ENCODE measurements around the gene PRAMEF11. TPM values are rescaled to one million over a fixed set of nuclear protein-coding genes. Genes with fewer than 3 reads are reported as not detected.

PRAMEF11 gene
- total RNA-seq, 1 donor from 2014 or later, result not detected

Other genes starting within 250 kb of the PRAMEF11 start
- 57.1 and 121 TPM in 2 replicates for gene DHRS3, start 213.2 kb downstream of the PRAMEF11 start, total RNA-seq
- gene AADACL4, start 187.3 kb downstream of the PRAMEF11 start, total RNA-seq, result not detected in 2 replicates
- not detected in 2 replicates for gene AADACL3, start 115.3 kb downstream of the PRAMEF11 start, total RNA-seq
- gene CFAP107, start 85.2 kb downstream of the PRAMEF11 start, total RNA-seq, result not detected in 2 replicates
- not detected in 2 replicates for gene PRAMEF12, start 57.7 kb downstream of the PRAMEF11 start, total RNA-seq
- gene PRAMEF1, start 40.0 kb downstream of the PRAMEF11 start, total RNA-seq, result not detected in 2 replicates
- not detected in 2 replicates for gene HNRNPCL1, start 17.3 kb upstream of the PRAMEF11 start, total RNA-seq
- gene PRAMEF2, start 25.7 kb upstream of the PRAMEF11 start, total RNA-seq, result not detected in 2 replicates
- gene PRAMEF4, start 54.8 kb upstream of the PRAMEF11 start, total RNA-seq, result not detected in 2 replicates
- gene PRAMEF10, start 66.9 kb upstream of the PRAMEF11 start, total RNA-seq, result not detected in 2 replicates
- gene PRAMEF7, start 85.2 kb upstream of the PRAMEF11 start, total RNA-seq, result not detected in 2 replicates
- not detected in 2 replicates for gene PRAMEF6, start 116.2 kb upstream of the PRAMEF11 start, total RNA-seq
- gene PRAMEF27, start 225.2 kb upstream of the PRAMEF11 start, total RNA-seq, result not detected in 2 replicates
- not detected in 2 replicates for gene HNRNPCL3, start 229.4 kb upstream of the PRAMEF11 start, total RNA-seq
- gene PRAMEF25, start 239.4 kb upstream of the PRAMEF11 start, total RNA-seq, result not detected in 2 replicates

Measured in dermis blood vessel endothelial cell (primary cell).